HG02798 (cell line): ENCODE results near the gene PTGDS.

Experiments used
- ATAC-seq: cut with Tn5 transposase; IDR thresholded peaks from one replicate; pipeline ENCODE4 v1.9.1; 2021; ENCODE audit warnings: mild to moderate bottlenecking; ENCODE audit not compliant: unreplicated experiment, poor library complexity

PTGDS gene

GRCh38 chr9:136972335-136972734 lies 5.0 kb upstream of the PTGDS start:
- no peak for ATAC-seq

GRCh38 chr9:136972743-136973142 lies 4.6 kb upstream of the PTGDS start:
- ATAC-seq, result no peak

GRCh38 chr9:136973618-136974617 lies 3.4 kb upstream of the PTGDS start:
- ATAC-seq, result no peak

GRCh38 chr9:136974817-136975535 lies 2.3 kb upstream of the PTGDS start:
- ATAC-seq, result no peak

GRCh38 chr9:136975644-136976043 lies 1.7 kb upstream of the PTGDS start:
- no peak for ATAC-seq

GRCh38 chr9:136977649-136978072 lies 357 bp downstream of the PTGDS start:
- no peak for ATAC-seq

GRCh38 chr9:136978073-136978864 lies 965 bp downstream of the PTGDS start:
- ATAC-seq, result no peak

GRCh38 chr9:136978865-136979544 lies 1.7 kb downstream of the PTGDS start:
- ATAC-seq, result no peak

- ATAC-seq, result no peak
Observed at GRCh38 chr9:136979769-136980587, 2.7 kb downstream of the PTGDS start.

- no peak for ATAC-seq
Observed at GRCh38 chr9:136980669-136981478, 3.6 kb downstream of the PTGDS start.

GRCh38 chr9:136981588-136982231 lies 4.4 kb downstream of the PTGDS start:
- ATAC-seq, result no peak

GRCh38 chr9:136982232-136983051 lies 5.1 kb downstream of the PTGDS start, which contains the start of gene LCNL1:
LCNL1 (plus strand) TSS chr9:136982993; CDS start chr9:136983587, 594 bp downstream.
- ATAC-seq, result no peak

GRCh38 chr9:136983167-136983566 lies 5.9 kb downstream of the PTGDS start:
- no peak for ATAC-seq

GRCh38 chr9:136983656-136984314 lies 6.5 kb downstream of the PTGDS start:
- ATAC-seq, result no peak

- ATAC-seq, result no peak
Observed at GRCh38 chr9:136984464-136985026, 7.2 kb downstream of the PTGDS start.

GRCh38 chr9:136985027-136985602 lies 7.8 kb downstream of the PTGDS start:
- no peak for ATAC-seq
